Astrocyte (in vitro differentiated cells and primary cell): Measurements from ENCODE around the gene TKT. TPM values are rescaled to one million over a fixed set of nuclear protein-coding genes. Genes with fewer than 3 reads are reported as not detected.

Source experiments
- DNase-seq: peaks from one replicate; pipeline ENCODE4 v3.0.0-alpha.2; 2010; ENCODE audit warnings: low read depth
- FAIRE-seq: peaks from 2 replicates; lab custom pipeline; 2011; peaks lifted over from hg19 to GRCh38; lab: Jason Lieb, UNC
- H2AFZ ChIP-seq: 2 replicates; pipeline ENCODE4 v1.6.0; 2012; ENCODE audit warnings: low read depth, low read length, inconsistent platforms
- H3K27ac ChIP-seq: 2 replicates; pipeline ENCODE4 v1.5.1; 2011; ENCODE audit warnings: low read depth, low read length, inconsistent platforms
- H3K27me3 ChIP-seq: 2 replicates; pipeline ENCODE4 v1.6.0; 2011; ENCODE audit warnings: low read length, inconsistent platforms; ENCODE audit not compliant: insufficient read depth
- H3K36me3 ChIP-seq: 2 replicates; pipeline ENCODE4 v1.5.1; 2011; ENCODE audit warnings: low read length, inconsistent platforms; ENCODE audit not compliant: insufficient read depth
- H3K4me1 ChIP-seq: 2 replicates; pipeline ENCODE4 v1.5.1; 2011; ENCODE audit warnings: low read length, inconsistent platforms; ENCODE audit not compliant: insufficient read depth
- H3K4me2 ChIP-seq: 2 replicates; pipeline ENCODE4 v1.6.0; 2012; ENCODE audit warnings: low read length, inconsistent platforms
- H3K4me3 ChIP-seq: 2 replicates; pipeline ENCODE4 v1.5.1; 2011; ENCODE audit warnings: low read depth, mild to moderate bottlenecking, low read length, inconsistent platforms; ENCODE audit not compliant: insufficient read depth
- H3K79me2 ChIP-seq: 2 replicates; pipeline ENCODE4 v1.6.0; 2012; ENCODE audit warnings: mild to moderate bottlenecking, low read length, inconsistent platforms; ENCODE audit not compliant: insufficient read depth
- H3K9ac ChIP-seq: 2 replicates; pipeline ENCODE4 v1.6.0; 2012; ENCODE audit warnings: mild to moderate bottlenecking, low read length, inconsistent platforms
- H3K9me3 ChIP-seq: 2 replicates; pipeline ENCODE4 v1.5.1; 2012; ENCODE audit warnings: low read depth, mild to moderate bottlenecking, low read length, inconsistent platforms; ENCODE audit not compliant: insufficient read depth
- H4K20me1 ChIP-seq: 2 replicates; pipeline ENCODE4 v1.6.0; 2012; ENCODE audit warnings: low read length, inconsistent platforms; ENCODE audit not compliant: insufficient read depth
- H3K27ac Mint-ChIP-seq: one replicate; pipeline ENCODE4 v1.8.0; 2021; ENCODE audit warnings: mild to moderate bottlenecking, mixed read lengths; ENCODE audit not compliant: unreplicated experiment
- H3K27me3 Mint-ChIP-seq: one replicate; pipeline ENCODE4 v1.8.0; 2021; ENCODE audit warnings: low read depth, mixed read lengths; ENCODE audit not compliant: unreplicated experiment
- H3K36me3 Mint-ChIP-seq: one replicate; pipeline ENCODE4 v1.8.0; 2021; ENCODE audit warnings: low read depth, mixed read lengths; ENCODE audit not compliant: unreplicated experiment
- H3K4me1 Mint-ChIP-seq: one replicate; pipeline ENCODE4 v1.8.0; 2021; ENCODE audit warnings: low read depth, mixed read lengths; ENCODE audit not compliant: unreplicated experiment
- H3K4me3 Mint-ChIP-seq: one replicate; pipeline ENCODE4 v1.8.0; 2021; ENCODE audit warnings: mild to moderate bottlenecking, moderate library complexity, mixed read lengths; ENCODE audit not compliant: unreplicated experiment
- H3K9me3 Mint-ChIP-seq: one replicate; pipeline ENCODE4 v1.8.0; 2021; ENCODE audit warnings: mild to moderate bottlenecking, mixed read lengths; ENCODE audit not compliant: unreplicated experiment
- CTCF ChIP-seq: IDR thresholded peaks from 2 replicates; pipeline ENCODE4 v1.5.1; 2011; ENCODE audit warnings: low read depth, mild to moderate bottlenecking, inconsistent platforms, low read length, moderate library complexity; ENCODE audit not compliant: insufficient read depth
- EZH2 ChIP-seq: IDR thresholded peaks from 2 replicates; pipeline ENCODE4 v1.6.1; 2012; ENCODE audit warnings: mild to moderate bottlenecking, low read length, inconsistent platforms; ENCODE audit not compliant: insufficient read depth
- total RNA-seq: library from RNA; stranded (reverse); gene quantifications from 2 replicates; pipeline ENCODE4 v1.2.1, GENCODE V29; 2021

Gene TKT
- total RNA-seq, 1 donor from 2014 or later: 318 TPM

GRCh38 chr3:53229171-53229570 is 26.7 kb downstream of the TKT start:
- TF ChIP-seq CTCF (no peak), EZH2 (no peak)
- Histone ChIP-seq H2AFZ (no peak overlapping the region), H3K36me3 (peaks cover 67% of the 10 kb centered on the region), H3K9me3 (no peaks in the 10 kb centered on the region), H3K4me2 (no peak overlapping the region), H3K9ac (no peak overlapping the region), H4K20me1 (peaks cover 81% of the 10 kb centered on the region), H3K27ac (no peak overlapping the region), H3K27me3 (no peaks in the 10 kb centered on the region), H3K4me3 (no peak overlapping the region), H3K4me1 (peaks cover 9% of the 10 kb centered on the region), H3K79me2 (peaks cover 27% of the 10 kb centered on the region)
- H3K9me3 Mint-ChIP-seq: no peaks in the 10 kb centered on the region
- FAIRE-seq (no peak), DNase-seq (no peak)
- H3K4me1 Mint-ChIP-seq: peaks cover 3% of the 10 kb centered on the region
- H3K27ac Mint-ChIP-seq: no peak overlapping the region
- H3K4me3 Mint-ChIP-seq: no peak overlapping the region
- H3K27me3 Mint-ChIP-seq: no peaks in the 10 kb centered on the region
- peaks cover 13% of the 10 kb centered on the region for H3K36me3 Mint-ChIP-seq

GRCh38 chr3:53227993-53228885 is 27.6 kb downstream of the TKT start:
- H3K4me1 Mint-ChIP-seq: peaks cover under 1% of the 10 kb centered on the region
- Histone ChIP-seq H2AFZ (no peak overlapping the region), H3K9ac (no peak overlapping the region), H3K36me3 (peaks cover 60% of the 10 kb centered on the region), H3K79me2 (peaks cover 19% of the 10 kb centered on the region), H3K27ac (no peak overlapping the region), H3K4me3 (no peak overlapping the region), H3K27me3 (no peaks in the 10 kb centered on the region), H3K4me2 (no peak overlapping the region), H3K9me3 (no peaks in the 10 kb centered on the region), H4K20me1 (peaks cover 79% of the 10 kb centered on the region), H3K4me1 (peaks cover 3% of the 10 kb centered on the region)
- TF ChIP-seq CTCF: no peak
- no peak for TF ChIP-seq EZH2
- H3K27ac Mint-ChIP-seq: no peak overlapping the region
- no peak for FAIRE-seq
- H3K9me3 Mint-ChIP-seq: no peaks in the 10 kb centered on the region
- H3K27me3 Mint-ChIP-seq: no peaks in the 10 kb centered on the region
- no peak overlapping the region for H3K4me3 Mint-ChIP-seq
- no peak for DNase-seq
- peaks cover 13% of the 10 kb centered on the region for H3K36me3 Mint-ChIP-seq

GRCh38 chr3:53226841-53227407 is 28.9 kb downstream of the TKT start:
- Mint-ChIP-seq H3K4me3 (no peak overlapping the region), H3K36me3 (peaks cover 21% of the 10 kb centered on the region), H3K4me1 (no peaks in the 10 kb centered on the region), H3K27me3 (no peaks in the 10 kb centered on the region), H3K9me3 (no peaks in the 10 kb centered on the region), H3K27ac (no peak overlapping the region)
- peaks cover 60% of the 10 kb centered on the region for H3K36me3 ChIP-seq
- no peak overlapping the region for H2AFZ ChIP-seq
- peaks cover 66% of the 10 kb centered on the region for H4K20me1 ChIP-seq
- H3K9ac ChIP-seq: no peak overlapping the region
- H3K27ac ChIP-seq: no peak overlapping the region
- H3K79me2 ChIP-seq: peaks cover 6% of the 10 kb centered on the region
- H3K4me2 ChIP-seq: no peak overlapping the region
- H3K4me1 ChIP-seq: no peaks in the 10 kb centered on the region
- TF ChIP-seq EZH2 (no peak), CTCF (no peak)
- no peaks in the 10 kb centered on the region for H3K27me3 ChIP-seq
- H3K4me3 ChIP-seq: no peak overlapping the region
- DNase-seq (no peak), FAIRE-seq (no peak)
- no peaks in the 10 kb centered on the region for H3K9me3 ChIP-seq
